MCF 10A (cell line): ENCODE measurements around the gene SEZ6L2. TPM values are rescaled to one million over a fixed set of nuclear protein-coding genes. Genes with fewer than 3 reads are reported as not detected.

Experiments used
- BruUV-seq: library from RNA; stranded (reverse); fragments of 400-500 nt; replicated peaks from 2 replicates; lab custom pipeline; 2021; lab: Mats Ljungman, UMichigan
- CTCF ChIA-PET: fragments of 300-600 bp; sonication (Branson Sonifier 250); formaldehyde crosslinking; extraction: SDS; loops from one replicate; lab custom pipeline; 2021; ENCODE audit warnings: antibody characterized with exemption, inconsistent platforms; lab: Yijun Ruan, JAX
- POLR2A ChIA-PET: fragments of 300-600, 350-650 bp; sonication (Branson Sonifier 250); formaldehyde crosslinking; extraction: SDS; loops from one replicate; lab custom pipeline; 2020; ENCODE audit warnings: antibody characterized with exemption, inconsistent platforms; lab: Yijun Ruan, JAX
- DNase-seq: peaks from one replicate; pipeline ENCODE4 v3.0.0-alpha.2; 2018; ENCODE audit not compliant: unreplicated experiment
- H3K27ac Mint-ChIP-seq: one replicate; pipeline ENCODE4 v1.8.0; 2022; ENCODE audit warnings: mild to moderate bottlenecking, low read depth, mixed read lengths; ENCODE audit not compliant: unreplicated experiment
- H3K27me3 Mint-ChIP-seq: one replicate; pipeline ENCODE4 v1.8.0; 2022; ENCODE audit warnings: mixed read lengths; ENCODE audit not compliant: insufficient read depth, unreplicated experiment
- H3K36me3 Mint-ChIP-seq: one replicate; pipeline ENCODE4 v1.8.0; 2022; ENCODE audit warnings: mild to moderate bottlenecking, moderate library complexity, mixed read lengths; ENCODE audit not compliant: insufficient read depth, unreplicated experiment
- H3K4me1 Mint-ChIP-seq: one replicate; pipeline ENCODE4 v1.8.0; 2022; ENCODE audit warnings: mixed read lengths; ENCODE audit not compliant: insufficient read depth, unreplicated experiment
- H3K4me3 Mint-ChIP-seq: one replicate; pipeline ENCODE4 v1.8.0; 2022; ENCODE audit warnings: mild to moderate bottlenecking, moderate library complexity, mixed read lengths; ENCODE audit not compliant: unreplicated experiment
- H3K9me3 Mint-ChIP-seq: one replicate; pipeline ENCODE4 v1.8.0; 2022; ENCODE audit warnings: mixed read lengths; ENCODE audit not compliant: unreplicated experiment
- intact Hi-C: fragments of 100-400 bp; cut with micrococcal nuclease; formaldehyde crosslinking; loops from 2 replicates; pipeline ENCODE4 v1.14.1; 2022
- total RNA-seq: library from RNA; stranded (reverse); gene quantifications from 2 replicates; pipeline ENCODE4 v1.2.3, GENCODE V29; 2022
- TF ChIP-seq, protein P1 (sequence below): fragments of 200-600 bp; IDR thresholded peaks from one replicate; pipeline ENCODE4 v1.8.0; 2022; ENCODE audit warnings: antibody characterized with exemption, mild to moderate bottlenecking; ENCODE audit not compliant: unreplicated experiment

Gene SEZ6L2
- total RNA-seq, 1 experiment from 2014 or later: 1.9 TPM

GRCh38 chr16:29897333-29897732 lies 2.0 kb downstream of the SEZ6L2 start:
- DNase-seq: no peak
- no TSS peak for BruUV-seq
- Mint-ChIP-seq H3K36me3 (no peaks in the 10 kb centered on the region), H3K4me1 (peaks cover 10% of the 10 kb centered on the region), H3K27me3 (peaks cover 27% of the 10 kb centered on the region), H3K27ac (no peak overlapping the region), H3K4me3 (no peak overlapping the region), H3K9me3 (no peaks in the 10 kb centered on the region)
- intact Hi-C loops: no loop called here
- TF ChIP-seq, protein P1, sequence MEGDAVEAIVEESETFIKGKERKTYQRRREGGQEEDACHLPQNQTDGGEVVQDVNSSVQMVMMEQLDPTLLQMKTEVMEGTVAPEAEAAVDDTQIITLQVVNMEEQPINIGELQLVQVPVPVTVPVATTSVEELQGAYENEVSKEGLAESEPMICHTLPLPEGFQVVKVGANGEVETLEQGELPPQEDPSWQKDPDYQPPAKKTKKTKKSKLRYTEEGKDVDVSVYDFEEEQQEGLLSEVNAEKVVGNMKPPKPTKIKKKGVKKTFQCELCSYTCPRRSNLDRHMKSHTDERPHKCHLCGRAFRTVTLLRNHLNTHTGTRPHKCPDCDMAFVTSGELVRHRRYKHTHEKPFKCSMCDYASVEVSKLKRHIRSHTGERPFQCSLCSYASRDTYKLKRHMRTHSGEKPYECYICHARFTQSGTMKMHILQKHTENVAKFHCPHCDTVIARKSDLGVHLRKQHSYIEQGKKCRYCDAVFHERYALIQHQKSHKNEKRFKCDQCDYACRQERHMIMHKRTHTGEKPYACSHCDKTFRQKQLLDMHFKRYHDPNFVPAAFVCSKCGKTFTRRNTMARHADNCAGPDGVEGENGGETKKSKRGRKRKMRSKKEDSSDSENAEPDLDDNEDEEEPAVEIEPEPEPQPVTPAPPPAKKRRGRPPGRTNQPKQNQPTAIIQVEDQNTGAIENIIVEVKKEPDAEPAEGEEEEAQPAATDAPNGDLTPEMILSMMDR: no peak
- CTCF ChIA-PET: no interaction called here
- POLR2A ChIA-PET: no interaction called here

- no peaks in the 10 kb centered on the region for H3K36me3 Mint-ChIP-seq
- ChIA-PET CTCF (no interaction called here), POLR2A (no interaction called here)
- intact Hi-C loops: no loop called here
- DNase-seq: no peak
- peaks cover 10% of the 10 kb centered on the region for H3K4me1 Mint-ChIP-seq
- no TSS peak for BruUV-seq
- no peak overlapping the region for H3K27ac Mint-ChIP-seq
- H3K9me3 Mint-ChIP-seq: no peaks in the 10 kb centered on the region
- no peak overlapping the region for H3K4me3 Mint-ChIP-seq
- H3K27me3 Mint-ChIP-seq: peaks cover 27% of the 10 kb centered on the region
- TF ChIP-seq, protein P1: no peak
These were observed 2.5 kb downstream of the SEZ6L2 start for GRCh38 chr16:29896841-29897240.

GRCh38 chr16:29894352-29894751 lies 5.0 kb downstream of the SEZ6L2 start:
- intact Hi-C loops: no loop called here
- Mint-ChIP-seq H3K27ac (no peak overlapping the region), H3K36me3 (no peaks in the 10 kb centered on the region), H3K9me3 (no peaks in the 10 kb centered on the region), H3K27me3 (peaks cover 27% of the 10 kb centered on the region), H3K4me3 (no peak overlapping the region), H3K4me1 (no peaks in the 10 kb centered on the region)
- BruUV-seq: no TSS peak
- no peak for DNase-seq
- CTCF ChIA-PET: interaction anchor here (0.5 kb wide), 1 partner anchor 143 kb away, joined by 3 read pairs; no protein-coding TSS in a partner anchor
- POLR2A ChIA-PET: interaction anchor here (0.7 kb wide), 1 partner anchor 10 kb away, joined by 4 read pairs; no protein-coding TSS in a partner anchor
- TF ChIP-seq, protein P1: no peak

DNA sequence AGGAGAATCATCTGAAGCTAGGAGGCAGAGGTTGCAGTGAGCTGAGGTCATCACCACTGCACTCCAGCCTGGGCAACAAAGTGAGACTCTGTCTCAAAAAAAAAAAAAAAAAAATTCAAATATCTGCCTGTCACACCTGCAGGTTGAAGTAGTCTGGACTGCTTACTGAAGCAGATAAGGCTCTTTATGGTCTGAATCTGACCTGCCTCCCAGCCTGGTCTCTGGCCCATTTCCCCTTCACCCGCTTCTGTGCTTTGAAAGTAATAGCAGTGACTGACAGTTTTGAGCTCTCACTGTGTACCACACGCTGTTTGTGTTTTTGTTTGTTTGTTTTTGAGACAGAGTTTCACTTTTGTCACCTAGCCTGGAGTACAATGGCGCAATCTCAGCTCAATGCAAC lies 5.8 kb downstream of the SEZ6L2 start:
- H3K27ac Mint-ChIP-seq: no peak overlapping the region
- POLR2A ChIA-PET: interaction anchor here (0.7 kb wide), 2 partner anchors 9 to 23 kb away, joined by 4 to 5 read pairs; no protein-coding TSS in a partner anchor
- peaks cover 19% of the 10 kb centered on the region for H3K27me3 Mint-ChIP-seq

More for the DNA sequence above, 5.8 kb downstream of the SEZ6L2 start:
- Mint-ChIP-seq H3K4me1 (no peaks in the 10 kb centered on the region), H3K36me3 (no peaks in the 10 kb centered on the region), H3K9me3 (no peaks in the 10 kb centered on the region), H3K4me3 (no peak overlapping the region)
- TF ChIP-seq, protein P1: no peak
- intact Hi-C loops: no loop called here
- DNase-seq: no peak
- no TSS peak for BruUV-seq
- CTCF ChIA-PET: interaction anchor here (0.6 kb wide), 1 partner anchor 27 kb away, joined by 3 read pairs; no protein-coding TSS in a partner anchor
